NCI-H146 treated with DMSO at 0.1 percent for 48 hours (cell line): Measurements from ENCODE around the gene EVA1B.

Experiments
- DNase-seq: peaks from one replicate; lab custom pipeline; 2025; ENCODE audit not compliant: unreplicated experiment; lab: John Stamatoyannopoulos, UW

Gene EVA1B

DNA sequence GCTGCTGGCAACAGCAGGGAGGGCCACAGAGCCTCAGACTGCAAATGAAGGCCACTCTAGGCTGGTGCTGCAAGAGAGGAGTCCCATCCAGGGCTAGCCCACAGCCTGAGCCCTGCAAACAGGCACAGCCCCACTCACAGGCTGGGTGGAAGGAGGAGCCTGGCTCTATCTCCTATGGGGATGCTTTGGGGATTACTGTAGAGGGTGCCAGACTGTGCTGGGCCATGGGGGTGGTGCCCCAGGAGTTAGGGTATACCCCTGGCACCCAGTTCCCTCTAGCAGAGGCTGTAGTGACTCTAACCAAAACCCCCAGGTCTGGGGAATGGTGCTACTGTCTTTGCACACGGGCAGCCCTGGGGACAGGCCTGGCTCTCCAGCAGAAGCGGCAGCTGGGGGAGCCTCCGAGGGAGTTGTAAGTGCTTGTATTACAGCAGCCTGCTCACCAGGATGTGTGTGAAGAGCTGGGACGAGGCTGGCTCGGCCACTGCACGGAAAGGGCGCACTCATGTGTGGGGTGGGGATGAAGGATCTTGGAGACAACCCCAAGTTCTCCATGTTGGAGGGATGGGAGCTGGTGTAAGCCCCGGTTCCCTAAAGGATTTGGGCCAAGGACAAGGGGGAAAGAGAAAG, 23.4 kb upstream of the EVA1B start:
- no peak for DNase-seq

GRCh38 chr1:36345353-36345752, 21.9 kb upstream of the EVA1B start:
- DNase-seq, result no peak

GRCh38 chr1:36344395-36344680, 20.9 kb upstream of the EVA1B start:
- no peak for DNase-seq

DNA sequence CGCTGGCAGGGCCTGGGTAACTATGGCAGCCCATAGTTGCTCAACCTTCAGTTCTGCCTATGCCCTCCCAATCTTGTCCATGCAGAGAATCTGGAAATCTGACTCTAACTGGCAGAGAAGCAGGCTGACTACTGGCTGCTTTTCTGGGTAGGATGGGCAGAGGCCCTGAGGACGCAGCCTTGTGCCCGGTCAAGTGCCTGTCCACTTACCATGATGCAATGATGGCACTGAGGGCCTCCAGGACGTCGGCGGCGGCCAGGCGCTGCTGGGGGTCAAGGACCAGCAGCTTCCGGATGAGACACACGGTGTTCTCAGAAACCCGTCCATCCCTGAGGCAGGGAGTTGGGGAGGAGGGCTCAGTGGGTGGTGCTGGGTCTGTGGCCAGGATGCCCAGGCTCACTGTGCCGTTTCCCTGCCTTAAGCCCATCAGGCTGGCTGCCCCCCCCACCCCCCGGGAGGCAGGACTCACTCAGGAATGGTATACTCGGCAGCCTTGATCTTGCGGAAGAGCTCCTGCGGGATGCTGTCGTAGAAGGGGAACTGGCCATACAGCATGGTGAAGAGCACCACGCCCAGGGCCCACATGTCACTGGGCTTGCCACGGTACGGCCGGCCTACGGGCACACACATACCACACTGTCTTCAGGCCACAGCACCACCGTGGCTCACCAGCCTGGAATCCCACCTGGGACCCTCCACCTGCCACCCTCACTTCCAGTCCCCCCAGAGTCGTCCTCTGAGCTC, 20.4 kb upstream of the EVA1B start:
- DNase-seq, result no peak

DNA sequence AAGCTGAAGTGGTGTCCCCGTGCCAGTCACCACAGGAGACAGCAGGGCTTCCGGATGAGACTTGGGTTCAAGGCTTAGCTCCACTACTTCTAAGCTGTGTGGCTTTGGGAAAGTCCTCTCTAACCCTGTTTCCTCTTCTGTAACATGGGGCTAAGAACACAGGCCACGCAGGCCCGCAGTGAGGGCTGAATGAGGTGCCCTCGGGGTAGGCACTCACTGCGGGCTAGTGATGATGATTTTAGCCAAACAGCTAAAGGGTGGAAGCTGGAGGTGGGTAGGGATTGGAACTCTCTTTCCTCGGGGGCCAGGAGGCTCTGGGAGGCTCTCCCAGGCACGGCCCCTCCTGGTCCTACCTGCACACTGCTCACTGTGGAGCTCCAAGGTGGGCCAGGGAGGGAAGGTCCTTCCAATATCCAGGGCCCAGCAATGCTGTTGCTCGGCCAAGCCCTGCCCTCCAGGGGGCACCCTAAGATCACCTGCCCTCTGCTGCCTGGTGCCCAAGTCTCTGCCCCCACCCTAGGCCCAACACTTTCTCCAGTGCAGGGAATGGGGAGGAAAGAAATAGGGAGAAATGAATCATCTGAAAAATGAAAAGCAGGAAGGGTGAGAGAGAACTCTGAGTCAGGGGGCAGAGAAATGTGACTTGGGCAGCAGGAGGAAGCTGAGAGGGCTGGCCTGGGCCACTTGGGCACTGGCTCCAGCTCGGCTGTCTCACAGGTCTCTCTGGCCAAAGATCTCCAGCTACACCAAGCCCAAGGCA, 19.2 kb upstream of the EVA1B start:
- no peak for DNase-seq

DNA sequence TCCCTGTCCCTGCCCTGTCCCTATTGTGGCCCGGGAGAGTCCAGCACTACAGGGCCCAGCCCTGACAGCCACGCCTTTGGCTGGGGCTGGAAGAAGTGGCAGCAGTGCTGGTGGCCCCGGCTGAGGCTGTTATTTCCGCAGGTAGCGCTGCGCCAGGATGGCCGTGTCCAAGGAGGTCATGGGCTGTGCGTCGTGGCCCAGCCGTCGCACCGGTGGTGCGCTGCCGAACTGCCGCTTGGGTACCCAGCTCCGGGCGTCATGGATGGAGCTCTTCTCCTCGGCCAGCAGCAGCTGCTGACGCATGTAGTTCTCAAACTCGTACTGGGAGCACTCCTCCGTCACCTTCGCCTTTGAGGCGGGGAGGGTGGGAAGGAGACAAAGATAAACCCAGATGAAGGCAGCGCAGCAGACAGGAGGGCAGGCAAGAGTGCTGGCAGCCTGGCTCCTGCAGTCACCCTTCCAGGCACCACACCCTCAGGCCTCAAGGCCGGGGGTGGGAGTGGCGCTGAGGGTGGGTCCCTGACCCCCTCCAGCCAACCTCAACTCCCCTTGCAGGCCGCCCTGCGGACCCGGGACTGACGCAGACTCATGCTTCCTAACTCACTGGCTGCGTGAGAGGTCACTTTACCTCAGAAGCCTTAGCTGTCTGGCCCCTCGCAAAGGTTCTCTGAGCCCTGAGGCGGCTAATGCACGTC, 18.3 kb upstream of the EVA1B start:
- no peak for DNase-seq

- DNase-seq, result no peak
Observed at GRCh38 chr1:36339615-36340014, 16.2 kb upstream of the EVA1B start.

GRCh38 chr1:36339215-36339614, 15.8 kb upstream of the EVA1B start:
- DNase-seq, result no peak

DNA sequence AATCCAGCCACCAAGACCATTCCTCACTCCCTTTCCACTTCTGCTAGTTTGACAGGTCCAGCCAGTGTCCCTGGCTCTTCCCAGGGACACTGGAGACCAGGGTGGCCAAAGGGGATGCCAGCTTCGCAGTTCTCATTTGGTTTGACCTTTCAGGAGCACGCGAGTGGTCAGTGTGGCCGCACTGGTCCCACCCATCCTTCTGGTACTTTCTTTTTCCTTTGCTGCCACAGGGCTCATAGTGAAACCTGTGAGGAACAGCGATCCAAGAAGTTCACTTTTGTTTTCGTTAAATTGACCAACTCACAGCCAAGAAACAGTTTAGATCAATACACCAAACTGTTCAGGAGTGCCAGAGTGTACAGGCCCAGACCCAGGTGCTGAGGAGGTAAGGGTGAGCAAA, 14.4 kb upstream of the EVA1B start:
- no peak for DNase-seq

DNA sequence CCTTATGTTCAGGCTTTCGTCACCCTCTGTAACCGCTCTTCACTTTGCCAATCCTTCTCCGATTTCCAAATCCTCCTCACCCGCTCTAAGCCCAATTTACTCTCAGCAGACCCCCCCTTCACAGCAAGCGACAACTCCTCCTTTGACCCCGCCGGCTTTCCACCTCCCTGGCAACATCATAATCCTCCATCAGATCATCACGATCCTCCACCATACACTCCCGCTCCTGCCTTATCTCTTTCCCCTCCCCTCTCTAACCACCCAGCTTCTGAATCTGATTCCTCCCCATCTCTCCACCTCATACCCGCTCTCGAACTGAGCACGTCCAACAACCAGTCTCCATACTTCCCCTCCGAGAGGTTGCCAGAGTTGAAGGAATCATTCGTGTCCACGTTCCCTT, 7.5 kb upstream of the EVA1B start:
- DNase-seq, result no peak

DNA sequence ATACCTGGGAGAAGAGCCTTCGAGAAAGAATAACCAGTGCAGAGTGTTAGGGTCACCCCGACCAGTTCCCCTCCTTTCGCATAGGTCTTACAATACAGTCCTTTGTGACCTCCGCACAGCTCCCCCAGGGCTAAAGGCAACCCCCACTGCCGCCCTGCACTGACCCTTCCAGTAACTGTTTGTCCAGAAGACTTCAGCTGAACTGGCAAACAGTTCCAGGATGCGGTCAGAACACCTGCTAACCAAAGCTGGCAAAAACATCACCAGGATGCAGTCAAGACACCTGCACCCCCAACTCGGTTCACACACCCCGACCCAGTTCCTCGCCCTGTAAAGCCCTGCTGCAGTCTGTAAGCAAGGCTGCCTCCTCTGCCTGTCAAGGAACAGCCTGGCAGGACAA, 6.4 kb upstream of the EVA1B start:
- no peak for DNase-seq

GRCh38 chr1:36328713-36329112, 5.3 kb upstream of the EVA1B start:
- DNase-seq, result no peak

DNA sequence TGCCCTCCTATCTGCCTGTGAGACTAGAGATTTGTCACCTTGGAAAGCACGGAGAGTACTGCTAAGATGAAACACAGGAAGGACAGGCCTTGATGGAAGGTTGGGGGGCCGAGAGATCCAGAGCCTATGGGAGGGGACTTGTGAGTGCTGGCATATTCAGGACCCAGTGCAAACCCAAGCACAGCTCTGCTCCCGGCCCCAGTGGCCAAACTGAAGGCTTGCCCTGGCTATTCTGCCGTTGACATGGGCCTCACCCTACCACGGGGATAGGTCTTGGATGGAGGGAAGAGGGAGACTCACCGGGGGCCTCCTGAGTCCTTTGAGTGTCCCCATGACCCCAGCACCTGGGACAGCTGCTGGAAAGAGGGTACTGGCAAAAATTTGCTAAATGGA, 4.6 kb upstream of the EVA1B start:
- DNase-seq, result no peak

DNA sequence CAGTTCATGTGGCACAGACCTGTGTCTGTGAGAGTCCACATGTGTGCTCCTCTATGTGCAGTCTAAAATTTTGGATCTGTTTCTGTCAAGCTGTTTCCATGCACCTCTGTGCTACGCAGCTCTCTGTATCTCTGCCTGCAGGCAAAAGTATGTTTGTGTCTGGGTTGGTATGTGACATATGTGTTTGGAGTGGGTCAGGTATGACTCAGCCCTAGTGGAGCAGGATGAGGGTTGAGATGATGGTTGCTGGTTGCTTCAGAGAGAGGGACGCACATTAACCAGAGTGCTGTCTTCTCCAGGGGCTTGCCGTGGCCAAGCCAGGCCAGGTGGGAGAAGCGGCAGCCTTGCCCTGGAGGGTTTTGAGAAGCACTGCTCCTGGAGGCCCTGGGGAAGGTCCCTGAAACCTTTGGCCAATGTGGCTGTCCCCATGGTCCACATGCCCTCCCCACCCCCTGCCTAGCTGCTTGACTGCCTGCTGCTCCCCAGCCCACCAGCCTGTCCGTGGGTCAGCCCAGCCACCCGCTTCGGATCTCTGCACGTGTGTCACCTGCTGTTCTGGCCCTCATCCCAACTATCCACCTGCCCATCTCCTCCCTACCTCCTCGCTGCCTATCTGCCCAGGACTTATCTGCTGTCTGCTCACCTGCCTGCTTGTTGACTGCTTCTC, 4.1 kb upstream of the EVA1B start:
- no peak for DNase-seq

DNA sequence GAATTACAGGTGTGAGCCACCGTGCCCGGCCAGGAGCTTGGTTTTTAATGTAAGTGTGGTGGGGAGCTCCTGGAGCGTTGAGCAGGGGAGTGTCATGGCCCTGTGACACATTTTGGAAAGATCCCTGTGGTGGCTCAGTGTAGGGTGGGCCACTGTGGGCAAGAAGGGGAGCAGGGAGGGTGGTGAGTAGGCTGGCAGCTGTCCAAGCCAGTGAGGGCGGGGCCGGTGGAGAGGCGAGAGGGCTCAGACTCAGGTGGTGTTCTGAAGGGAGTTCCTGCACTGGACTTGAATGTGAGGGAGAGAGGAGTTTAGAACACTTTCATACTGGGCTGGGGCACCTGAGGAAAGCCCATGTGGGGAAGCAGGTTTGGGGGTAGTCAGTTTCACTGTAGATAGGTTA, 3.1 kb upstream of the EVA1B start:
- DNase-seq, result no peak

DNA sequence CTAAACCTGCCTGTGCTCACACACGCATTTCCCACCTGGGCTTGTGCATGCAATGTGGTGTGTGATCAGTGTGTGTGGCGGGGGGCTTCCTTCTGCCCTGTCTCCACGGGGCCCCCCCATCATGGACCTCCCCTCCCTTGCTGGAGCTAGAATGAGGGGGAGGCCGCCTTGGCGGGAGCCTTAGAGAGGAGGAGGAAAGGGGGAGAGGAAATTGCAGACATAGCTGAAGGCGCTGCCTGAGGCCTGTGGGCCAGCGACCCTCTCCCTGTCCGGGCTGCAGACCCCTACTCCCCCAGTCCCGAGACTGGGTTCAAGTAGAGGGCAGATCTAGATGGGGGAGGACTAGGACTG, 883 bp upstream of the EVA1B start:
- DNase-seq, result no peak

DNA sequence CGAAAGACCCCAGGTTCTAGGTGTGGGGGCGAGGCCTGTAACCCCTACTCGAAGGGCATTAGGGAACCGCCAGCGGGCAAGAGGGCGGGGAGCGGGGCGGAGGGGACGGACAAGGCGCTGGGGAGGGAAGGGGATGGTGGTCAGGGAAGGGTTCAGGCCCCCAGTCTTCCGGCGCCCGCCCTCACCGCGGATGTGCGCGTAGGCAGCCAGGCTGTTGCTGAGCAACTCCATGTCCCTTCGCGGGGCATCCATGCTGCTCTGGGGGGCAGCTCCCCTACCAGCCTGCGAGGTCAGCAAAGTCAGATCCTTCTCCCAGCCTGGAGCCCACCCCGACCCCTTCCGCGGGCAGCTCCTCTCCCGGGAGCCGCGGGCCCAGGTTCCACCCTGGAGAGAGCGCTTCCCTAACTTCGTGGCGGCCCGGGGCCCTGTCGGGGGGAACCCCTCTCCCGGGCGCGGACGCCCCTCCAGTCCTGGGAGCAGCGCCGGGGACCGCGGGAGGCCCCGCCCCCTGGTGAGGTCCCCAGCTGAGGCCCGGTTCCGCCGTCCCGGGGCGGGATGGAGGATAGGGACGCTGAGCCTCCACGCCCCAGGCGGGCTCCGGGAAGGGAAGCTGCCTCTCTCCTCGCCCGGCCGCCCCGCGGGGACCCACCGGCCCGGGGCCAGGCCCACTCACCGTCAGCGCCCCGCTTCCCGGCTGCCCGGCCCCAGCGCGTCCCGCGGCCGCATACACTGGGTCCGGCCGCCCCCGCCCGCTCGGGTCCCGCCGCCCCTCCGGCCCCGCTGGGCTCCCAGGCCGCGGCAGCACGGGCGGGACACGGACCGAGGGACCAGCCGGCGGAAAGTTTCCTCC, 434 bp downstream of the EVA1B start:
- no peak for DNase-seq

DNA sequence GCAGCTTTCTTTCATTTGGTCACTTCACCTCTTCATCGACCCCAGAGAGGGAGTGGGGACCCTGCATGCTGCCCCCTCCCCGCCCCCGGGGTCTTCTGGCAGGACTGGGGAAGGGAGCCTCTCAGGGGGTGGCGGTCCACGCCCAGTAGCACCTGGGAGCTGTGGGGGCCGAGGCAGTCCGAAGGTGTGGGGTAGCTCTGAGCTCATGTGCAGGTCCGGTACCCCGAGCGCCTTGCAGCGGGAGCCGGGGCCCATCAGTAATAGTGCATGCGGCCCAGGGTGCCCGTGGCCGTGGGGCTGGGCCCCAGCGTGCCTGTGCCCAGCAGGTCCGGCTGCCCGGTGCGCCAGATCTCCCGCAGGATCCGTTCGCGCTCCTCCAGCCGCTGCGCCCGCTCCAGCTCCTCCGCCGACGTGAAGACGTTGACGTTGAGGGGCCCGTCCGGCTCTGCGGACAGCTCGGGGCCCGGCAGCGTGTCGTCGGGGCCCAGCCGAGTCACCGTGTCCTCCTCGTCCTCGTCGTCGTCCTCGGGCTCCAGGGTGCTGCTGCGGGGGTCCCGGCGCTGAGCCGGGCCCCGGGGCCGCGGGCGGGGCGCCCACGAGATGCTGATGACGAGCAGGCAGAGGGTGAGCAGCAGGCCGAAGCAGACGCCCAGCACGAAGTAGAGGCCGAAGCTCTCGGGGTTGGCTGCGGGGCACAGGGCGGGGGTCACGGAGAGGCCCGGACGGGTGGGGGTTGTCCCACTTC, 1.2 kb downstream of the EVA1B start:
- no peak for DNase-seq

GRCh38 chr1:36321119-36321951, 2.1 kb downstream of the EVA1B start:
- DNase-seq, result no peak
